ENCODE data around the gene FGD3.

- no peak for TF ChIP-seq GATA2 (IDR thresholded peaks at IDR 0.05; ENCODE audit: low read depth, low read length)
- no peak for TF ChIP-seq GATA3 (IDR thresholded peaks at IDR 0.05; ENCODE audit: low read depth, low read length)
Observed at GRCh38 chr9:93031629-93032430, 84.5 kb downstream of the FGD3 start.
